Measurements from ENCODE around the gene SLC35C1. TPM values are rescaled to one million over a fixed set of nuclear protein-coding genes. Genes with fewer than 3 reads are reported as not detected.
A peak's percentile ranks its signal among the peaks of the same experiment; 100 is the strongest.
"Not testable (repeated sequence)": the region's sequence is repeated elsewhere in the genome, so short reads cannot be mapped to it uniquely, and the experiment has no call there.

SLC35C1 gene
- total RNA-seq, 5 donors from 2014 or later (not counting 1 experiment from before 2014, with no cell fraction given) = 8.3 to 27.0 (median 23.9) TPM

- H3K4me1 ChIP-seq (ENCODE audit: control insufficient read depth in 1 of 2, extremely low read depth in 1 of 2, insufficient read depth in 2 of 2, low read length in 2 of 2); CTCF ChIA-PET; ATAC-seq (replicated peaks in 1 of 4); H3K9me3 Mint-ChIP-seq; H3K4me3 ChIP-seq (ENCODE audit: control insufficient read depth in 1 of 2, extremely low read depth in 1 of 2, low read length in 1 of 2); H3K36me3 Mint-ChIP-seq; H3K4me1 Mint-ChIP-seq; H3K27ac Mint-ChIP-seq; H3K36me3 ChIP-seq (ENCODE audit: control insufficient read depth in 2 of 2, extremely low read depth in 1 of 2, insufficient read depth in 1 of 2, low read length in 1 of 2); H3K4me3 Mint-ChIP-seq; DNase-seq; H3K9me3 ChIP-seq; H3K27ac ChIP-seq (ENCODE audit: low read length); POLR2A ChIA-PET: not testable (repeated sequence)
- 46% methylated on average over 3 of the region's 7 CpGs for WGBS (ENCODE audit: insufficient coverage)
- peaks cover 0 to 21% of the 10 kb centered on the region in 2 experiments for H3K27me3 ChIP-seq (replicated peaks in 1 of 2; ENCODE audit: control insufficient read depth in 2 of 2, extremely low read depth in 1 of 2, insufficient read depth in 2 of 2, low read length in 1 of 2)
- peaks cover 14 to 16% of the 10 kb centered on the region in 2 donors for H3K27me3 Mint-ChIP-seq
Observed at GRCh38 chr11:45826492-45826891, 21.5 kb downstream of the SLC35C1 start.

- H3K27me3 ChIP-seq (replicated peaks in 1 of 2; ENCODE audit: control insufficient read depth in 2 of 2, extremely low read depth in 1 of 2, insufficient read depth in 2 of 2, low read length in 1 of 2) = peaks cover 0 to 21% of the 10 kb centered on the region in 2 experiments
- no peak overlapping the region for H3K4me3 ChIP-seq (ENCODE audit: control insufficient read depth in 1 of 2, extremely low read depth in 1 of 2, low read length in 1 of 2)
- CTCF ChIA-PET = no interaction called here
- H3K36me3 ChIP-seq (ENCODE audit: control insufficient read depth in 2 of 2, extremely low read depth in 1 of 2, insufficient read depth in 1 of 2, low read length in 1 of 2) = no peaks in the 10 kb centered on the region
- no peaks in the 10 kb centered on the region for H3K9me3 ChIP-seq
- ATAC-seq (replicated peaks in 1 of 4) (no peak), DNase-seq (no peak)
- no peaks in the 10 kb centered on the region for H3K4me1 ChIP-seq (ENCODE audit: control insufficient read depth in 1 of 2, extremely low read depth in 1 of 2, insufficient read depth in 2 of 2, low read length in 2 of 2)
- WGBS (ENCODE audit: insufficient coverage) = 84% methylated on average over 3 of the region's 4 CpGs
- Mint-ChIP-seq H3K36me3 (no peaks in the 10 kb centered on the region), H3K4me3 (no peak overlapping the region), H3K4me1 (no peaks in the 10 kb centered on the region), H3K9me3 (no peaks in the 10 kb centered on the region), H3K27ac (no peak overlapping the region), H3K27me3 (peaks cover 14 to 16% of the 10 kb centered on the region in 2 donors)
- POLR2A ChIA-PET = no interaction called here
- H3K27ac ChIP-seq (ENCODE audit: low read length) = no peak overlapping the region
Observed at GRCh38 chr11:45827123-45827522, 22.2 kb downstream of the SLC35C1 start.

- Mint-ChIP-seq H3K27ac (no peak overlapping the region), H3K4me1 (peaks cover 5 to 6% (median 6%) of the 10 kb centered on the region in 3 donors), H3K4me3 (no peak overlapping the region), H3K36me3 (no peaks in the 10 kb centered on the region), H3K9me3 (no peaks in the 10 kb centered on the region), H3K27me3 (peaks cover 14 to 16% of the 10 kb centered on the region in 2 donors)
- Histone ChIP-seq H3K4me3 (ENCODE audit: control insufficient read depth in 1 of 2, extremely low read depth in 1 of 2, low read length in 1 of 2) (no peak overlapping the region), H3K36me3 (ENCODE audit: control insufficient read depth in 2 of 2, extremely low read depth in 1 of 2, insufficient read depth in 1 of 2, low read length in 1 of 2) (no peaks in the 10 kb centered on the region), H3K27ac (ENCODE audit: low read length) (no peak overlapping the region), H3K9me3 (no peaks in the 10 kb centered on the region), H3K4me1 (ENCODE audit: control insufficient read depth in 1 of 2, extremely low read depth in 1 of 2, insufficient read depth in 2 of 2, low read length in 2 of 2) (peaks cover 0 to 6% of the 10 kb centered on the region in 2 experiments), H3K27me3 (replicated peaks in 1 of 2; ENCODE audit: control insufficient read depth in 2 of 2, extremely low read depth in 1 of 2, insufficient read depth in 2 of 2, low read length in 1 of 2) (peaks cover 0 to 23% of the 10 kb centered on the region in 2 experiments)
- POLR2A ChIA-PET = no interaction called here
- CTCF ChIA-PET = no interaction called here
- WGBS (ENCODE audit: insufficient coverage) = 71% methylated on average over 1 of the region's 4 CpGs
- ATAC-seq (replicated peaks in 1 of 4) (no peak), DNase-seq (no peak)
Observed at GRCh38 chr11:45828996-45829395, 24.0 kb downstream of the SLC35C1 start.

GRCh38 chr11:45830596-45830995, 25.6 kb downstream of the SLC35C1 start:
- Mint-ChIP-seq H3K36me3 (no peaks in the 10 kb centered on the region), H3K9me3 (no peaks in the 10 kb centered on the region), H3K4me1 (peaks cover 11 to 14% (median 12%) of the 10 kb centered on the region in 3 donors), H3K4me3 (no peak overlapping the region), H3K27me3 (peaks cover 13 to 14% of the 10 kb centered on the region in 2 donors), H3K27ac (no peak overlapping the region)
- DNase-seq (no peak), ATAC-seq (replicated peaks in 1 of 4) (no peak)
- Histone ChIP-seq H3K9me3 (no peaks in the 10 kb centered on the region), H3K4me1 (ENCODE audit: control insufficient read depth in 1 of 2, extremely low read depth in 1 of 2, insufficient read depth in 2 of 2, low read length in 2 of 2) (peaks cover 0 to 14% of the 10 kb centered on the region in 2 experiments), H3K36me3 (ENCODE audit: control insufficient read depth in 2 of 2, extremely low read depth in 1 of 2, insufficient read depth in 1 of 2, low read length in 1 of 2) (no peaks in the 10 kb centered on the region), H3K27me3 (replicated peaks in 1 of 2; ENCODE audit: control insufficient read depth in 2 of 2, extremely low read depth in 1 of 2, insufficient read depth in 2 of 2, low read length in 1 of 2) (peaks cover 0 to 21% of the 10 kb centered on the region in 2 experiments), H3K27ac (ENCODE audit: low read length) (no peak overlapping the region), H3K4me3 (ENCODE audit: control insufficient read depth in 1 of 2, extremely low read depth in 1 of 2, low read length in 1 of 2) (no peak overlapping the region)
- WGBS (ENCODE audit: insufficient coverage) = 80% methylated on average over 1 of the region's 2 CpGs
- ChIA-PET CTCF (no interaction called here), POLR2A (no interaction called here)

- H3K4me3 Mint-ChIP-seq = no peak overlapping the region
- H3K4me1 ChIP-seq (ENCODE audit: control insufficient read depth in 1 of 2, extremely low read depth in 1 of 2, insufficient read depth in 2 of 2, low read length in 2 of 2) = peaks cover 0 to 14% of the 10 kb centered on the region in 2 experiments
- H3K36me3 Mint-ChIP-seq = no peaks in the 10 kb centered on the region
- H3K27ac Mint-ChIP-seq = no peak overlapping the region
- WGBS (ENCODE audit: insufficient coverage) = 93% methylated on average over 3 of the region's 9 CpGs
- peaks cover 0 to 7% of the 10 kb centered on the region in 2 experiments for H3K27me3 ChIP-seq (replicated peaks in 1 of 2; ENCODE audit: control insufficient read depth in 2 of 2, extremely low read depth in 1 of 2, insufficient read depth in 2 of 2, low read length in 1 of 2)
- ChIA-PET POLR2A (no interaction called here), CTCF (interaction anchor here in 1 of 2 donors (1.8 kb wide), 1 partner anchor 10 kb away, joined by 6 read pairs; no protein-coding TSS in a partner anchor)
- no peaks in the 10 kb centered on the region for H3K9me3 ChIP-seq
- H3K27me3 Mint-ChIP-seq = peaks cover under 1% of the 10 kb centered on the region in 2 donors
- H3K27ac ChIP-seq (ENCODE audit: low read length) = no peak overlapping the region
- DNase-seq (no peak), ATAC-seq (replicated peaks in 1 of 4) (no peak)
- H3K4me1 Mint-ChIP-seq = peaks cover 11 to 14% (median 12%) of the 10 kb centered on the region in 3 donors
- no peak overlapping the region for H3K4me3 ChIP-seq (ENCODE audit: control insufficient read depth in 1 of 2, extremely low read depth in 1 of 2, low read length in 1 of 2)
- no peaks in the 10 kb centered on the region for H3K36me3 ChIP-seq (ENCODE audit: control insufficient read depth in 2 of 2, extremely low read depth in 1 of 2, insufficient read depth in 1 of 2, low read length in 1 of 2)
- no peaks in the 10 kb centered on the region for H3K9me3 Mint-ChIP-seq
Observed at GRCh38 chr11:45832811-45833441, 28.0 kb downstream of the SLC35C1 start.

- Mint-ChIP-seq H3K4me3 (peak overlapping the region in 1 of 3 donors; percentile 46), H3K9me3 (no peaks in the 10 kb centered on the region), H3K4me1 (peaks cover 11 to 14% (median 12%) of the 10 kb centered on the region in 3 donors), H3K36me3 (no peaks in the 10 kb centered on the region), H3K27ac (peak overlapping the region in 1 of 2 donors; percentile 57), H3K27me3 (no peaks in the 10 kb centered on the region)
- ATAC-seq (replicated peaks in 1 of 4) (no peak), DNase-seq (no peak)
- no peaks in the 10 kb centered on the region for H3K36me3 ChIP-seq (ENCODE audit: control insufficient read depth in 2 of 2, extremely low read depth in 1 of 2, insufficient read depth in 1 of 2, low read length in 1 of 2)
- no peak overlapping the region for H3K4me3 ChIP-seq (ENCODE audit: control insufficient read depth in 1 of 2, extremely low read depth in 1 of 2, low read length in 1 of 2)
- peaks cover 0 to 14% of the 10 kb centered on the region in 2 experiments for H3K4me1 ChIP-seq (ENCODE audit: control insufficient read depth in 1 of 2, extremely low read depth in 1 of 2, insufficient read depth in 2 of 2, low read length in 2 of 2)
- H3K27ac ChIP-seq (ENCODE audit: low read length) = no peak overlapping the region
- no peaks in the 10 kb centered on the region for H3K9me3 ChIP-seq
- WGBS (ENCODE audit: insufficient coverage) = 70% methylated on average over 3 of the region's 3 CpGs
- ChIA-PET CTCF (interaction anchor here in 1 of 2 donors (1.8 kb wide), 1 partner anchor 9 kb away, joined by 6 read pairs; no protein-coding TSS in a partner anchor), POLR2A (no interaction called here)
- peaks cover 0 to 7% of the 10 kb centered on the region in 2 experiments for H3K27me3 ChIP-seq (replicated peaks in 1 of 2; ENCODE audit: control insufficient read depth in 2 of 2, extremely low read depth in 1 of 2, insufficient read depth in 2 of 2, low read length in 1 of 2)
Observed at GRCh38 chr11:45833761-45834160, 28.8 kb downstream of the SLC35C1 start.

All from T-cell (primary cell).